Kidney epithelial cell (primary cell): Measurements from ENCODE around the gene ATP11A. TPM values are rescaled to one million over a fixed set of nuclear protein-coding genes. Genes with fewer than 3 reads are reported as not detected.

Experiments used
- DNase-seq: peaks from one replicate; pipeline ENCODE4 v3.0.0-alpha.2; 2010; ENCODE audit warnings: low read depth
- H3K27me3 ChIP-seq: 2 replicates; pipeline ENCODE4 v1.6.0; 2011; ENCODE audit warnings: low read length; ENCODE audit not compliant: control insufficient read depth, insufficient read depth
- H3K36me3 ChIP-seq: 2 replicates; pipeline ENCODE4 v1.5.1; 2011; ENCODE audit warnings: low read length; ENCODE audit not compliant: control insufficient read depth, insufficient read depth
- H3K4me3 ChIP-seq: 2 replicates; pipeline ENCODE4 v1.5.1; 2011; ENCODE audit warnings: low read depth, mild to moderate bottlenecking, control low read depth, low read length
- total RNA-seq: library from RNA; depleted of rRNA; stranded (reverse); fragments of >200 nt; gene quantifications from 2 replicates; pipeline ENCODE4 v1.2.3, GENCODE V29; 2015
- TF ChIP-seq, protein P1 (sequence below): IDR thresholded peaks from 2 replicates; pipeline ENCODE4 v1.5.1; 2011; ENCODE audit warnings: mild to moderate bottlenecking, moderate library complexity, low read length, control low read depth, inconsistent platforms; ENCODE audit not compliant: insufficient read depth, poor library complexity, severe bottlenecking

The ATP11A gene
- total RNA-seq, 1 donor from 2014 or later, result 31.5 TPM

DNA sequence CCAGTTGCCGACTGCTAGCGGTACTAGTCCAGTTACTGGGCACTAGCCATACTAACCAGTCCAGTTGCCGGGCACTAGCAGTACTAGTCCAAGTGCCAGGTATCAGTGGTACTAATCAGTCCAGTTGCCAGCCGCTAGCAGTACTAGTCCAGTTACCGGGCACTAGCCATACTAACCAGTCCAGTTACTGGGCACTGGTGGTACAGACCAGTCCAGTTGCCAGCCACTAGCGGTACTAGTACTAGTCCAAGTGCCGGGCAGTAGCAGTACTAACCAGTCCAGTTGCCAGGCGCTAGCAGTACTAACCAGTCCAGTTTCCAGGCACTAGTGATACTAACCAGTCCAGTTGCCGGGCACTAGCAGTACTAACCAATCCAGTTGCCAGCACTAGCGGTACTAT lies 155.0 kb downstream of the ATP11A start:
- peaks cover 1% of the 10 kb centered on the region for H3K36me3 ChIP-seq
- TF ChIP-seq, protein P1, sequence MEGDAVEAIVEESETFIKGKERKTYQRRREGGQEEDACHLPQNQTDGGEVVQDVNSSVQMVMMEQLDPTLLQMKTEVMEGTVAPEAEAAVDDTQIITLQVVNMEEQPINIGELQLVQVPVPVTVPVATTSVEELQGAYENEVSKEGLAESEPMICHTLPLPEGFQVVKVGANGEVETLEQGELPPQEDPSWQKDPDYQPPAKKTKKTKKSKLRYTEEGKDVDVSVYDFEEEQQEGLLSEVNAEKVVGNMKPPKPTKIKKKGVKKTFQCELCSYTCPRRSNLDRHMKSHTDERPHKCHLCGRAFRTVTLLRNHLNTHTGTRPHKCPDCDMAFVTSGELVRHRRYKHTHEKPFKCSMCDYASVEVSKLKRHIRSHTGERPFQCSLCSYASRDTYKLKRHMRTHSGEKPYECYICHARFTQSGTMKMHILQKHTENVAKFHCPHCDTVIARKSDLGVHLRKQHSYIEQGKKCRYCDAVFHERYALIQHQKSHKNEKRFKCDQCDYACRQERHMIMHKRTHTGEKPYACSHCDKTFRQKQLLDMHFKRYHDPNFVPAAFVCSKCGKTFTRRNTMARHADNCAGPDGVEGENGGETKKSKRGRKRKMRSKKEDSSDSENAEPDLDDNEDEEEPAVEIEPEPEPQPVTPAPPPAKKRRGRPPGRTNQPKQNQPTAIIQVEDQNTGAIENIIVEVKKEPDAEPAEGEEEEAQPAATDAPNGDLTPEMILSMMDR, result no peak
- H3K27me3 ChIP-seq, result no peaks in the 10 kb centered on the region
- no peak overlapping the region for H3K4me3 ChIP-seq
- DNase-seq, result no peak

DNA sequence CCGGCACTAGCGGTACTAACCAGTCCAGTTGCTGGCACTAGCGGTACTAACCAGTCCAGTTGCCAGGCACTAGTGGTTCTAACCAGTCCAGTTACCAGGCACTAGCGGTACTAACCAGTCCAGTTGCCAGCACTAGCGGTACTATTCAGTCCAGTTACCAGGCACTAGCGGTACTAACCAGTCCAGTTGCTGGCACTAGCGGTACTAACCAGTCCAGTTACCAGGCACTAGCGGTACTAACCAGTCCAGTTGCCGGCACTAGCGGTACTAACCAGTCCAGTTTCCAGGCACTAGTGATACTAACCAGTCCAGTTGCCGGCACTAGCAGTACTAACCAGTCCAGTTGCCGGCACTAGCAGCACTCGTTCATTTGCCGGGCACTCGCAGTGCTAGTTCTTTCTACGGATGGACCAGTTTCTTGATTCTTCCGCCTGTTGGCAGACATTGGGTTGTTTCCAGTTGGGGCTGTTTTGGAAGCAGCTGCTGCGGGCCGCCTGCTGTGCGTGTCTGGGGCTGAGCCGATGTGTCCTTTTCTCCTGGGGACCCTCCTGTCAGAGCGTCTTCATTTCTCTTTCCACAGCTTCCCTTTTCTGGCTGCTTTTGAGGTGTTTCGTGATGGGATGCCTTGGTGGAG lies 155.8 kb downstream of the ATP11A start:
- no peak overlapping the region for H3K4me3 ChIP-seq
- no peaks in the 10 kb centered on the region for H3K27me3 ChIP-seq
- peaks cover 1% of the 10 kb centered on the region for H3K36me3 ChIP-seq
- TF ChIP-seq, protein P1, result no peak
- DNase-seq, result no peak

DNA sequence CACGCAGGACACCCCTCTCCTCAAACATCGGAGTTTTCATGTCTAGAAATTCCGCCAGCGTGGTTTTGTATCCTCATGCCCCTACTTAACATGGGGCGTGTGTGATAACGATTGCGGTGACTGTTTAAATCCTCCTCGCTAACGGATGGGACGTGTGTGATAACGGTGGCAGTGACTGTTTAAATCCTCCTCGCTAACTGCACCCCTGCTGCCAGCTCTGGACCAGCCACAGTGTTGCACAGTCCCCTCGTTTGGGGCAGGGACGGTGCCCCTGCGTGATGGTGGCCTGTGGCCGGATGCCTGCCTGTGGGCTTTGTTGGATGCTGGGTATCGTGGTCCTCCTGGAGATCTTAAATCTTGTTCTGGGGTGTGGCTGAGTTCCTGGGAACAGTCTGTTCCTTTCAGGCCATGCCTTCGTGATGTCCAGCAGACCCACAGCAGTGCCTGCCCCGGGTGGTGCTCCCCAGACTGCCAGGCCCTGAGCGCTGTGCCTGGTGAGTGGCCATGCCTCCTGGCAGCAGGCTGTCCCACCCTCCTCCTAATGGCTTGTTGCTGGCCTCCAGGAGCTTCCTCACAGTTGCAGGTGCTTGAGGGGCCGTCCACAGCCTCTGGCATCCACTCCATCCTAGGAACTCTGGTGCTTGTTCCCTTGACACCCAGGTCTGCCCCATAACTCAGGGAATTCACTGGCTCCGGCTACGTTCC lies 156.7 kb downstream of the ATP11A start:
- Histone ChIP-seq H3K27me3 (no peaks in the 10 kb centered on the region), H3K36me3 (peaks cover 3% of the 10 kb centered on the region), H3K4me3 (no peak overlapping the region)
- TF ChIP-seq, protein P1, result no peak
- DNase-seq, result no peak

DNA sequence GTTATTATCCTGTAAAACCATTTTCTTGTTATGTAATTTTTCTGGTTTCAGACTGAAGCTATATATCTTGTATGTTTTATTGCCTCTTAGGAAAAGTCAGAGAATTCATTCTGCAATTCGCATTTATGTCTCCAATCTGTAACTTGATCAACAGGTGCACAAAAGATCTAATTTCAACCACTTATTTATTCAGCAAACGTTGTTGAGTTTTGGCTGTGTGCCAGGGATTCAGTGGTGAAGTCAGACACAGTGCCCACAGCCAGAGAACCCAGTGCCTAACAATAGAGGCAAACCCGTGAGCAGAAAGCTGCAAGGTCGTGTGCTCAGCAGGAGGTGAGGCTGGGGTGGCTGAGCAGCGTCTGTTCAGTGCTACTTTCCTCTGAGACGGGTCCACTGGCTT lies 159.7 kb downstream of the ATP11A start:
- no peaks in the 10 kb centered on the region for H3K27me3 ChIP-seq
- TF ChIP-seq, protein P1, result no peak
- no peak overlapping the region for H3K4me3 ChIP-seq
- peaks cover 3% of the 10 kb centered on the region for H3K36me3 ChIP-seq
- DNase-seq, result no peak

DNA sequence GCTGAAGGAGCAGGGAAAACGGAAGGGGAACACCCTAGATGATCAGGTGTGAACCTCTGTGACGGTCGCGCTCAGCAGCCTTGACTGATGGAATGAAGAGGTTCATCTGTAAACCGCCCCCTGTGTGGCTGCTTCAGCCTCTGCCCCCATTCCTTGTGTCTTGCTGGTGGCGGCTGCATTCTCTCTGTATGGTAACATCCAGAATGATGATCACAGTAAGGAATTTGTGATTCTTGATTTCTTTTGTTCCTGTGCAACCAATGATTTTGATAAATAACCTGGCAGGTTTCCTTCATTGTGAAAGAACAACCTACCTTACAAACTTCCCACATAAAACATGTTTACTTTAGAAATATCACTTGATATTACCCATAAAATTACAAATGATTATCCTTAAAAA lies 160.4 kb downstream of the ATP11A start:
- DNase-seq, result no peak
- no peak overlapping the region for H3K4me3 ChIP-seq
- no peaks in the 10 kb centered on the region for H3K27me3 ChIP-seq
- H3K36me3 ChIP-seq, result peaks cover 3% of the 10 kb centered on the region
- TF ChIP-seq, protein P1, result no peak
